ENCODE data around the gene SPATA31D3.

The SPATA31D3 gene

DNA sequence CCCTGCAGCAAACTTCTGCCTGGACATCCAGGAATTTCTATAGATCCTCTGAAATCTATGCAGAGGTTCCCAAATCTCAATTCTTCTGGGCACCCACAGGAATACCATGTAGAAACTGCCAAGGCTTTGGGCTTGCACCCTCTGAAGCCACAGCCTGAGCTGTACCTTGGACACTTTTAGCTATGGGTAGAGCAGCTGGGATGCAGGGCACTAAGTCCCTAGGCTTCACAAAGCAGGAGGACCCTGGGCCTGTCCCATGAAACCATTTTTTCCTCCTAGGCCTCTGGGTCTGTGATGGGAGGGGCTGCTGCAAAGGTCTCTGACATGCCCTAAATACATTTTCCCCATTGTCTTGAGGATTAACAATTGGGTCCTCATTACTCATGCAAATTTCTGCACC, 12.3 kb downstream of the SPATA31D3 start:
- TF ChIP-seq, protein P1, sequence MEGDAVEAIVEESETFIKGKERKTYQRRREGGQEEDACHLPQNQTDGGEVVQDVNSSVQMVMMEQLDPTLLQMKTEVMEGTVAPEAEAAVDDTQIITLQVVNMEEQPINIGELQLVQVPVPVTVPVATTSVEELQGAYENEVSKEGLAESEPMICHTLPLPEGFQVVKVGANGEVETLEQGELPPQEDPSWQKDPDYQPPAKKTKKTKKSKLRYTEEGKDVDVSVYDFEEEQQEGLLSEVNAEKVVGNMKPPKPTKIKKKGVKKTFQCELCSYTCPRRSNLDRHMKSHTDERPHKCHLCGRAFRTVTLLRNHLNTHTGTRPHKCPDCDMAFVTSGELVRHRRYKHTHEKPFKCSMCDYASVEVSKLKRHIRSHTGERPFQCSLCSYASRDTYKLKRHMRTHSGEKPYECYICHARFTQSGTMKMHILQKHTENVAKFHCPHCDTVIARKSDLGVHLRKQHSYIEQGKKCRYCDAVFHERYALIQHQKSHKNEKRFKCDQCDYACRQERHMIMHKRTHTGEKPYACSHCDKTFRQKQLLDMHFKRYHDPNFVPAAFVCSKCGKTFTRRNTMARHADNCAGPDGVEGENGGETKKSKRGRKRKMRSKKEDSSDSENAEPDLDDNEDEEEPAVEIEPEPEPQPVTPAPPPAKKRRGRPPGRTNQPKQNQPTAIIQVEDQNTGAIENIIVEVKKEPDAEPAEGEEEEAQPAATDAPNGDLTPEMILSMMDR (IDR thresholded peaks at IDR 0.05; ENCODE audit: extremely low read depth, insufficient read depth, missing control alignments): no peak
- no peak for DNase-seq (ENCODE audit: low spot score)
- in situ Hi-C loops (cut with MboI; ENCODE audit: low pct_unique_long_range_greater_than_20kb, low sequenced_read_pairs, unreplicated experiment): no loop called here

DNA sequence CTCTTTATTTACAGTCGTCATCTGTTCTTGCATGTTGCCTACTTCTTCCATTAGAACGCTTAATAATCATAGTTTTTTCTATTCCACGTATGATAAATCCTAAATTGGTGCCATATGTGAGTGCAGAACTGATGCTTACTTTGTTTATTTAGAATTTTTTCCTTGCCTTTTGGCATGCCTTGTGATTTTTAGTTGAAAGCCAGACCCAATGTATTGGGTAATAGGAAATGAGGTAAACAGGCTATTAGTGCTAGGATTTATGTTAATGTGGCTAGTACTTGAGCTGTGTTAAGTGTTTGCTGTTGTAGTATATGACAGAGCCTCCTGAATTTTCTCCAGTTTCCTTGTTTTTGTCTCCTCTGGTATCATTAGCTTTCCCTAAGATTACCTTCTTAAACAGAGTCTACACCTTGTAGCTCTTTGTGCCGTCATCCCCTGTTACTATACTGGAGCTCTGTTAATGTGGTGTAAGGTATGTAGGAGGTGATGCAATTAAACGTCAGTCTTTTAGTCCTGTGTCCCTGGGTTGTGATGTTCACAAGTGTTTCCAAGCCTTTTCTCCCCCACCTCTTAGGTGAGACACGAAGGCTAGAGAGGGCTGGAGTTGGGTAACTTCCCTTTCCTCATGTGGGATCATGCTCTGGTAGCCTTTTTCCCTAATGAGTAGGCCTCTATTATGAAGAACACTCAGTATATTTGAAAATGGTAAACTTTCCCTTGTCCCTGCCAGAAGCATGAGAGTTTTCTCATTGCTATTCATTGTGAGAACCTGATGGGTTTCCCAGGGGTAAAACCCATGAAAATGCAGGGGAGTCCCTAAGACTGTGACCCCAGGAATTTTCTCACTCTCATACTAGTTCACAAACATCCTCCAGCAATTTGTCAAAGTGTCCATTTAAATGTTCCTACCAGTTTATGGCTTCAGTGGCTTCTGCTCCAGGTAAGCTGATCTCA, 21.2 kb downstream of the SPATA31D3 start:
- no peak for DNase-seq (ENCODE audit: low spot score)
- in situ Hi-C loops (cut with MboI; ENCODE audit: low pct_unique_long_range_greater_than_20kb, low sequenced_read_pairs, unreplicated experiment): no loop called here

DNA sequence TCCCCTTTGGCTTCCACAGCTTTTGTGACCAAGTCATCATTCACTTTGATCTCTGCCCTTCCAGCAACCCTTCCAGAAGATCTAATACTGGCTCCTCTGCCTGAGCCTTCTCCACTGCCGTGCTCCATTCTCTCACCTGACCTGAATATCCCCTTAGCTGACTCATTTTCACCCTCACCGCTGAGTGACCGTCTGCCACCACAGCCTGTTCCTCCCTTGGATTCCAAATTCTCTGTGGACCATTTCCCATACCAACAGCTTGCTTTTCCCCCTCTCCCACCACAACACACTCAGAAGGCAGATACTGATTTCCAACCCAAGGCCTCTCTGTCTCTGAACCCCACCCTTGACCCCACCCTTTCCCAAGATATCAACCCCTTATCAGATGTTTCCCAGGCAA, 24.7 kb downstream of the SPATA31D3 start:
- TF ChIP-seq, protein P1 (IDR thresholded peaks at IDR 0.05; ENCODE audit: extremely low read depth, insufficient read depth, missing control alignments): no peak
- in situ Hi-C loops (cut with MboI; ENCODE audit: low pct_unique_long_range_greater_than_20kb, low sequenced_read_pairs, unreplicated experiment): no loop called here
- DNase-seq (ENCODE audit: low spot score): no peak

More for the DNA sequence above, 21.2 kb downstream of the SPATA31D3 start:
- TF ChIP-seq, protein P1 (IDR thresholded peaks at IDR 0.05; ENCODE audit: extremely low read depth, insufficient read depth, missing control alignments): no peak

DNA sequence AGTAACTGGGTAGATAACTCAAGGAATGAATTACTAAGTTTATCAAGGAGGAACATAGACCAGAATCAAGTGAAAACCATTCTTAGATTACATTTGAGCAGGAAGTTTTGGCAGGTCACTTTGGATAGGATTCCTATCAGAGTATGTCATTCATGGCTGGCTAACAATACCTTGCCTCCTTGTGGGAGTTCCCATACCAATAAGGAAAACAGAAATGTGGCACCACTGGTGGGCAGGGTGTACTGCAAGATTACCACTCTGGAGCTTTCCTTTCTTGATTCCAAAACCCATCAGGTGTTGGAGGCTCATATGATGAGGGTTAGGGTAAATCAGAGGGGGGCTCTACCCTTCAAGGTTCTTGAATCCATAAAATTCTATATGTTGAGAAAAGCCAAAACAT, 26.7 kb downstream of the SPATA31D3 start:
- TF ChIP-seq, protein P1 (IDR thresholded peaks at IDR 0.05; ENCODE audit: extremely low read depth, insufficient read depth, missing control alignments): no peak
- no peak for DNase-seq (ENCODE audit: low spot score)

DNA sequence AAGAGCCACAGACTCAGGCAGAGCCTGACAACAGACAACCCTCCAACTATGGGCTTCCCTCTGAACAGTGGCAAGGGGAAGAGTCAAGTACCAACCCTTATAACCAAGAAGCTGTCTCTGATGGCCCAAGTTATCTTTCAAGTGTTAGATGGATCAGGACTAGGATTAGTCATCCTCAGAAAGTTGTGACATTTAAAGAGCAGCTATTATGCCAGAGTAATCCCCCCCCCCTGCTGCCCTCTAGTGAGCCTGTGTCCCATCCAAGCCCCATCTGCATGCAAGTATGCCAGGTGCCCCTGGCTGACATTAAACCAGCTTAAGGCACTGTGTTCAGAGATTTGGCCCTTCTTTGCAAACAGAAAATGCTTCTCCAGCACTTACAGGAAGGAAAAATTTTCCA, 28.4 kb downstream of the SPATA31D3 start:
- TF ChIP-seq, protein P1 (IDR thresholded peaks at IDR 0.05; ENCODE audit: extremely low read depth, insufficient read depth, missing control alignments): no peak
- in situ Hi-C loops (cut with MboI; ENCODE audit: low pct_unique_long_range_greater_than_20kb, low sequenced_read_pairs, unreplicated experiment): no loop called here
- DNase-seq (ENCODE audit: low spot score): no peak

More for the DNA sequence above, 26.7 kb downstream of the SPATA31D3 start:
- in situ Hi-C loops (cut with MboI; ENCODE audit: low pct_unique_long_range_greater_than_20kb, low sequenced_read_pairs, unreplicated experiment): no loop called here

DNA sequence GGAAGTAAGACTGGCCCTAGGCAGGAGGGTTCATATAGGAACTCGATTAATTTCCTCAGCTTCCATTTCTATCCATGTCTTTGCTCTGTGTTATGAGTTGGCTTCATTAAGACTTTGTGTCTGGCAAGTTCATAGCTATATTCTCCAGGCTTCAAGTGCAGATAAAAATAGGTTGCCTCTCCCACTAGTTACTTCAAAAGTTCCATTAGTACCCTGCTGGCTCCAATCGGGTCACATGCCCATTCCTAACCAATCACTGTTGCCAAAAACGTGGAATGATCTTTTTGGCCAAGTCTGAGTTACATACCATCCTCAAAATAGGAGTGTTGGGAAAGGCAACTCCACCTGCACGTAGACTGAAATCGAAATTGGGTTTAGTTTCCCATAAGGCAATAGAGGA, 31.5 kb downstream of the SPATA31D3 start:
- DNase-seq (ENCODE audit: low spot score): no peak
- TF ChIP-seq, protein P1 (IDR thresholded peaks at IDR 0.05; ENCODE audit: extremely low read depth, insufficient read depth, missing control alignments): no peak
- in situ Hi-C loops (cut with MboI; ENCODE audit: low pct_unique_long_range_greater_than_20kb, low sequenced_read_pairs, unreplicated experiment): no loop called here
